ENCODE measurements around the gene OR51B4. TPM values are rescaled to one million over a fixed set of nuclear protein-coding genes. Genes with fewer than 3 reads are reported as not detected.

OR51B4 gene
- total RNA-seq, 1 experiment from 2014 or later = not detected

DNA sequence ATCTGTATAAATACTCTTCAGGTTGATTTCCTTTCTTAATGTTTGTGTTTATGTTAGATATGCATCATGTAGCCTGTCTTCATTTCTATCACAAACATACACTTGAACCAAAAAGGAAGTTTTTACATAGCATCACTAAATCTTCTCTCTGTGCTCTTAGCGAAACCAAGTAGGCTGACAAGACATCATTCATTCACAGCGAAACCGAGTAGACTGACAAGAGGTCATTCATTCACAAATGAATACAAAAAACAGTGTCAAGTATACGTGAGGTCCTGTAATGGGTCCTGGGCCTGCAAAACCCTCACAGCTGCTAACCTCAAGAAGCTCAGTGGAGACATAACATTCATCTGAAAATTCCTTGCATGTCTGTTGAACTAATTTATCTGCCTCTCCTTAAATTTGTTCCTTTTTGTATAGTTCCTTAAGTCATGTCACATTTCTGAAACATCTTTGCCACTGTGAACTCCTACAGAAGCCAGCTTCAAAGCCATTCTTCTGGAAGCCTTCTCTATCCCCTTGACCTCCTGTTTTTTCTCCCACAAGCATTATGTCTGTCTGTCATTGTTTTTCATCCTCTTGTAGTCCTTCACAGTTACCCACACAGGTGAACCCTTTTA, 22.2 kb downstream of the OR51B4 start (continued):
- TF ChIP-seq, protein P1, sequence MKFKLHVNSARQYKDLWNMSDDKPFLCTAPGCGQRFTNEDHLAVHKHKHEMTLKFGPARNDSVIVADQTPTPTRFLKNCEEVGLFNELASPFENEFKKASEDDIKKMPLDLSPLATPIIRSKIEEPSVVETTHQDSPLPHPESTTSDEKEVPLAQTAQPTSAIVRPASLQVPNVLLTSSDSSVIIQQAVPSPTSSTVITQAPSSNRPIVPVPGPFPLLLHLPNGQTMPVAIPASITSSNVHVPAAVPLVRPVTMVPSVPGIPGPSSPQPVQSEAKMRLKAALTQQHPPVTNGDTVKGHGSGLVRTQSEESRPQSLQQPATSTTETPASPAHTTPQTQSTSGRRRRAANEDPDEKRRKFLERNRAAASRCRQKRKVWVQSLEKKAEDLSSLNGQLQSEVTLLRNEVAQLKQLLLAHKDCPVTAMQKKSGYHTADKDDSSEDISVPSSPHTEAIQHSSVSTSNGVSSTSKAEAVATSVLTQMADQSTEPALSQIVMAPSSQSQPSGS (CRISPR knock-in tag; IDR thresholded peaks at IDR 0.05; ENCODE audit: borderline replicate concordance, low read depth) = no peak
- TF ChIP-seq ZNF423 (CRISPR knock-in tag; IDR thresholded peaks at IDR 0.05) = no peak

- TF ChIP-seq ARID4B (CRISPR knock-in tag; IDR thresholded peaks at IDR 0.05; ENCODE audit: borderline replicate concordance) = no peak
- TF ChIP-seq ZNF121 (CRISPR knock-in tag; IDR thresholded peaks at IDR 0.05) = no peak
- TF ChIP-seq KAT7 (CRISPR knock-in tag; IDR thresholded peaks at IDR 0.05; ENCODE audit: borderline replicate concordance) = no peak
- no peak for DNase-seq (ENCODE audit: low spot score)
- no peak overlapping the region for H3K4me3 Mint-ChIP-seq
- no peaks in the 10 kb centered on the region for H3K27me3 Mint-ChIP-seq (ENCODE audit: low read depth)
- H3K9me3 Mint-ChIP-seq = no peaks in the 10 kb centered on the region
- peaks cover 9% of the 10 kb centered on the region for H3K4me1 Mint-ChIP-seq
- ChIA-PET POLR2A (no interaction called here), CTCF (no interaction called here)
- no peak overlapping the region for H3K27ac Mint-ChIP-seq
- H3K36me3 Mint-ChIP-seq = no peaks in the 10 kb centered on the region
- ATAC-seq = no peak
Measured at GRCh38 chr11:5277807-5278382, 23.9 kb downstream of the OR51B4 start.

- Mint-ChIP-seq H3K27me3 (ENCODE audit: low read depth) (no peaks in the 10 kb centered on the region), H3K4me1 (peaks cover 9% of the 10 kb centered on the region), H3K27ac (no peak overlapping the region), H3K9me3 (no peaks in the 10 kb centered on the region), H3K36me3 (no peaks in the 10 kb centered on the region), H3K4me3 (no peak overlapping the region)
- TF ChIP-seq TP53 (CRISPR knock-in tag; IDR thresholded peaks at IDR 0.05) (no peak), NFE2L1 (CRISPR knock-in tag; IDR thresholded peaks at IDR 0.05) (no peak), RORB (CRISPR knock-in tag; IDR thresholded peaks at IDR 0.05) (no peak), ZNF263 (CRISPR knock-in tag; IDR thresholded peaks at IDR 0.05; ENCODE audit: low read depth) (no peak), NR2C2 (CRISPR knock-in tag; IDR thresholded peaks at IDR 0.05) (no peak), ZBTB43 (CRISPR knock-in tag; IDR thresholded peaks at IDR 0.05) (no peak), KAT7 (CRISPR knock-in tag; IDR thresholded peaks at IDR 0.05; ENCODE audit: borderline replicate concordance) (no peak), TEAD1 (CRISPR knock-in tag; IDR thresholded peaks at IDR 0.05) (no peak), IRF2 (CRISPR knock-in tag; IDR thresholded peaks at IDR 0.05; ENCODE audit: borderline replicate concordance, low read depth) (no peak), JUN (CRISPR knock-in tag; IDR thresholded peaks at IDR 0.05) (no peak), TCF7 (CRISPR knock-in tag; IDR thresholded peaks at IDR 0.05; ENCODE audit: low read depth) (no peak), ZNF317 (CRISPR knock-in tag; IDR thresholded peaks at IDR 0.05; ENCODE audit: borderline replicate concordance, low read depth) (no peak)
- TF ChIP-seq, protein P2, sequence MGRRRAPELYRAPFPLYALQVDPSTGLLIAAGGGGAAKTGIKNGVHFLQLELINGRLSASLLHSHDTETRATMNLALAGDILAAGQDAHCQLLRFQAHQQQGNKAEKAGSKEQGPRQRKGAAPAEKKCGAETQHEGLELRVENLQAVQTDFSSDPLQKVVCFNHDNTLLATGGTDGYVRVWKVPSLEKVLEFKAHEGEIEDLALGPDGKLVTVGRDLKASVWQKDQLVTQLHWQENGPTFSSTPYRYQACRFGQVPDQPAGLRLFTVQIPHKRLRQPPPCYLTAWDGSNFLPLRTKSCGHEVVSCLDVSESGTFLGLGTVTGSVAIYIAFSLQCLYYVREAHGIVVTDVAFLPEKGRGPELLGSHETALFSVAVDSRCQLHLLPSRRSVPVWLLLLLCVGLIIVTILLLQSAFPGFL (CRISPR knock-in tag; IDR thresholded peaks at IDR 0.05; ENCODE audit: borderline replicate concordance) = no peak
- TF ChIP-seq, protein P3, sequence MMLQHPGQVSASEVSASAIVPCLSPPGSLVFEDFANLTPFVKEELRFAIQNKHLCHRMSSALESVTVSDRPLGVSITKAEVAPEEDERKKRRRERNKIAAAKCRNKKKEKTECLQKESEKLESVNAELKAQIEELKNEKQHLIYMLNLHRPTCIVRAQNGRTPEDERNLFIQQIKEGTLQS (CRISPR knock-in tag; conservative IDR thresholded peaks at IDR 0.05) = no peak
- ChIA-PET POLR2A (interaction anchor here (0.6 kb wide), 1 partner anchor 88 kb away, joined by 6 read pairs; no protein-coding TSS in a partner anchor), CTCF (interaction anchor here (0.7 kb wide), 1 partner anchor 15 kb away, joined by 3 read pairs; no protein-coding TSS in a partner anchor)
- no peak for ATAC-seq
- no peak for DNase-seq (ENCODE audit: low spot score)
Measured at GRCh38 chr11:5276697-5277096, 25.0 kb downstream of the OR51B4 start.

Measured in WTC11 (cell line).